Osteoblast (primary cell): ENCODE measurements around the gene SMC6. TPM values are rescaled to one million over a fixed set of nuclear protein-coding genes. Genes with fewer than 3 reads are reported as not detected.

Experiments
- DNase-seq: peaks from one replicate; pipeline ENCODE4 v3.0.0; 2011; ENCODE audit warnings: low spot score, mixed read lengths; ENCODE audit not compliant: insufficient read length; ENCODE audit errors: missing footprints
- H2AFZ ChIP-seq: 2 replicates; pipeline ENCODE4 v1.6.0; 2011; ENCODE audit warnings: mild to moderate bottlenecking, low read length
- H3K27ac ChIP-seq: 2 replicates; pipeline ENCODE4 v1.5.1; 2011; ENCODE audit warnings: mild to moderate bottlenecking, low read depth, low read length, moderate library complexity
- H3K27me3 ChIP-seq: 2 replicates; pipeline ENCODE4 v1.6.0; 2012; ENCODE audit warnings: mild to moderate bottlenecking, control low read depth, inconsistent platforms, low read length, moderate library complexity; ENCODE audit not compliant: insufficient read depth
- H3K36me3 ChIP-seq: 2 replicates; pipeline ENCODE4 v1.5.1; 2011; ENCODE audit warnings: mild to moderate bottlenecking, low read length, control low read depth, moderate library complexity; ENCODE audit not compliant: insufficient read depth
- H3K4me1 ChIP-seq: 2 replicates; pipeline ENCODE4 v1.5.1; 2011; ENCODE audit warnings: mild to moderate bottlenecking, low read length, control low read depth, moderate library complexity; ENCODE audit not compliant: insufficient read depth
- H3K4me2 ChIP-seq: 2 replicates; pipeline ENCODE4 v1.6.0; 2011; ENCODE audit warnings: mild to moderate bottlenecking, low read length; ENCODE audit not compliant: insufficient read depth
- H3K4me3 ChIP-seq: fragments of 200-600 bp; sonication (generic); 3 replicates; pipeline ENCODE4 v1.5.1; 2012; ENCODE audit warnings: mild to moderate bottlenecking, low read length, inconsistent platforms; ENCODE audit not compliant: insufficient read depth
- H3K79me2 ChIP-seq: 2 replicates; pipeline ENCODE4 v1.6.0; 2012; ENCODE audit warnings: mild to moderate bottlenecking, low read length, control low read depth, inconsistent platforms; ENCODE audit not compliant: insufficient read depth
- H3K9me3 ChIP-seq: 2 replicates; pipeline ENCODE4 v1.5.1; 2011; ENCODE audit warnings: low read depth, low read length, control low read depth
- H4K20me1 ChIP-seq: 2 replicates; pipeline ENCODE4 v1.6.0; 2012; ENCODE audit warnings: mild to moderate bottlenecking, low read length, control low read depth; ENCODE audit not compliant: insufficient read depth
- CTCF ChIP-seq: IDR thresholded peaks from 2 replicates; pipeline ENCODE4 v1.5.1; 2011; ENCODE audit warnings: mild to moderate bottlenecking, low read depth, low read length, moderate library complexity; ENCODE audit errors: extremely low read depth
- total RNA-seq: library from RNA; depleted of rRNA; stranded (reverse); fragments of >200 nt; gene quantifications from 2 replicates; pipeline ENCODE4 v1.2.3, GENCODE V29; 2012

SMC6 gene
- total RNA-seq, 1 donor = 22.4 TPM

DNA sequence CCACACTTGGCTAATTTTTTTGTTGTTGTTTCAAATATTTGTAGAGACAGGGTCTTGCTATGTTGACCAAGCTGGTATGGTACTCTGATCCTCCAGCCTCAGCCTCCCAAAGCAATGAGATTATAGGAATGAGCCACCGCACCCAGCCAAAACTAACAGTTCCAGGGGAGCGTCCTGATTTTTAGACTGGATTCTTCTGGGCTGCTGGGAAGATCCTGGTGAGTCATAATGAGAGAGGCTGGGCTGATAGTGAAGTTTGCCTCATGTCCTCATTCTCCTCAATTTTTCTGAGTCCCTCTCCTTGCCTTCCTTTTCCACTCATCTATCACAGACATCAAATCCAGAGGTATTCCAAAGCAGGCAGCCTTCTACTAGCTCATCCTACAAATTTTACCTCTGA is 131.8 kb downstream of the SMC6 start:
- no peaks in the 10 kb centered on the region for H3K27me3 ChIP-seq
- H4K20me1 ChIP-seq = no peaks in the 10 kb centered on the region
- H3K4me3 ChIP-seq = no peak overlapping the region
- H3K36me3 ChIP-seq = no peaks in the 10 kb centered on the region
- no peak for TF ChIP-seq CTCF
- H3K79me2 ChIP-seq = no peaks in the 10 kb centered on the region
- no peak overlapping the region for H3K27ac ChIP-seq
- no peaks in the 10 kb centered on the region for H3K9me3 ChIP-seq
- peaks cover 23% of the 10 kb centered on the region for H3K4me1 ChIP-seq
- no peak overlapping the region for H3K4me2 ChIP-seq
- H2AFZ ChIP-seq = no peak overlapping the region
- DNase-seq = peak; percentile 90

DNA sequence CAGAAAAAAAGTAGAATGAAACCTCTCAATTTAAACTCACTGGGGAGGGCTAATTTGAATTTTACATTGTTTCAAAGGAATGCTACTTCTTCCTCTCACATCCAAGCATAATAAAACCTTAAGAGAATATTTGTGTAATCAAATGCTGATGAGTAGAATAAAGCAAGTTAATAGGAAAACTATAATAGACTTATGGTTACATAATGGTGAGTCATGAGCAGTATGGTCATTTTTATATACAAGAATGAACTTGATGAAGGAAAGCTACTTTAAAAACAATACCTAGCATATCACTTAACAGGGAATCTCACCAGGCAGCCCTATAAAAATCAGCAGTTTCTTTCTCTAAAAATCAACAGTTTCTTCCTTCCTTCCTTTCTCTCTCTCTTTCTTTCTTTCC is 132.8 kb downstream of the SMC6 start:
- Histone ChIP-seq H2AFZ (no peak overlapping the region), H3K36me3 (no peaks in the 10 kb centered on the region), H3K4me3 (no peak overlapping the region), H3K27ac (peak overlapping the region; percentile 56), H4K20me1 (no peaks in the 10 kb centered on the region), H3K9me3 (no peaks in the 10 kb centered on the region), H3K4me2 (peak overlapping the region; percentile 34), H3K79me2 (no peaks in the 10 kb centered on the region), H3K27me3 (no peaks in the 10 kb centered on the region), H3K4me1 (peaks cover 29% of the 10 kb centered on the region)
- no peak for TF ChIP-seq CTCF
- DNase-seq = no peak

GRCh38 chr2:17620280-17620679 is 133.3 kb downstream of the SMC6 start:
- Histone ChIP-seq H4K20me1 (no peaks in the 10 kb centered on the region), H3K27me3 (no peaks in the 10 kb centered on the region), H3K79me2 (no peaks in the 10 kb centered on the region), H3K9me3 (no peaks in the 10 kb centered on the region), H3K27ac (peak overlapping the region; percentile 56), H3K4me1 (peaks cover 35% of the 10 kb centered on the region), H3K36me3 (no peaks in the 10 kb centered on the region), H3K4me3 (no peak overlapping the region), H3K4me2 (peak overlapping the region; percentile 34), H2AFZ (no peak overlapping the region)
- TF ChIP-seq CTCF = no peak
- no peak for DNase-seq

DNA sequence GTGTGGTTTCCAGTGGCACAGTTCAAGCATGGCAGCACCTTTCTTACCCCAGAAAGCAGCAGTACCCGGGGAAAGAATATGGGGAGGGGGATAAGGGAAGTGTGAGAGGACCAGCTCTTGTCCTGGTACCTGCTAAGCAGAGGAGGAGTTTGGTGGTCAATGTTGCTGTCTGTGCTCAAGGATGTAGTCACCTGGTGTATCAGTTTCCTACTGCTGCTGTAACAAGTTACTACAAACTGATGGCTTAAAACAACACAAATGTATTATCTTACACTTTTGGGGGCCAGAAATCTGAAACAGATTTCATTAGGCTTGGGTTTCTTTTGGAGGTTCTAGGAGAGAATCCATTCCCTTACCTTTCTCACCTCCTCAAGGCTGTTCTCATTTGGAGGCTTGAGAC is 135.7 kb downstream of the SMC6 start:
- DNase-seq = no peak
- Histone ChIP-seq H4K20me1 (no peaks in the 10 kb centered on the region), H3K36me3 (no peaks in the 10 kb centered on the region), H3K79me2 (no peaks in the 10 kb centered on the region), H3K4me2 (no peak overlapping the region), H3K27me3 (no peaks in the 10 kb centered on the region), H3K27ac (no peak overlapping the region), H3K4me3 (no peak overlapping the region), H3K9me3 (no peaks in the 10 kb centered on the region), H3K4me1 (peaks cover 39% of the 10 kb centered on the region), H2AFZ (no peak overlapping the region)
- TF ChIP-seq CTCF = no peak
